Erythroblast (primary cell): ENCODE data around the gene SARS1.

Experiments
- GATA1 ChIP-seq: IDR thresholded peaks from 2 replicates; pipeline ENCODE4 v1.6.1; 2011; ENCODE audit warnings: low read depth, mild to moderate bottlenecking, control low read depth, low read length, moderate library complexity
- POLR2A ChIP-seq: IDR thresholded peaks from 2 replicates; pipeline ENCODE4 v1.6.1; 2011; ENCODE audit warnings: mild to moderate bottlenecking, low read length

- TF ChIP-seq POLR2A: no peak
- no peak for TF ChIP-seq GATA1
Measured at GRCh38 chr1:109259674-109260557, 46.2 kb downstream of the SARS1 start.
